Ascending aorta (tissue), 2 donors: ENCODE data around the gene CD180. TPM values are rescaled to one million over a fixed set of nuclear protein-coding genes. Genes with fewer than 3 reads are reported as not detected.

ENCODE experiments used
- DNase-seq, 2 donors: peaks; one replicate each; pipeline ENCODE4 v3.0.0-alpha.2; 2019; ENCODE audit warnings: low spot score in 2 of 2
- H3K27ac ChIP-seq, 2 donors: fragments of 200-600 bp; sonication (generic); one replicate each; pipeline ENCODE4 v1.5.1; 2016 to 2017; ENCODE audit warnings: mild to moderate bottlenecking in 1 of 2
- H3K27me3 ChIP-seq: fragments of 200-600 bp; sonication (generic); one replicate; pipeline ENCODE4 v1.5.1; 2017
- H3K36me3 ChIP-seq, 2 donors: fragments of 200-600 bp; sonication (generic); one replicate each; pipeline ENCODE4 v1.5.1; 2016
- H3K4me1 ChIP-seq, 2 donors: fragments of 200-600 bp; sonication (generic); one replicate each; pipeline ENCODE4 v1.5.1; 2016 to 2017; ENCODE audit warnings: mild to moderate bottlenecking in 1 of 2
- H3K4me3 ChIP-seq, 2 donors: fragments of 200-600 bp; sonication (generic); one replicate each; pipeline ENCODE4 v1.5.1; 2016 to 2017; ENCODE audit warnings: mild to moderate bottlenecking in 1 of 2
- H3K9me3 ChIP-seq, 2 donors: fragments of 200-600 bp; sonication (generic); one replicate each; pipeline ENCODE4 v1.5.1; 2016
- CTCF ChIP-seq, 3 experiments: fragments of 200-600 bp in 2 of 3; fragments of 450-650 bp in 1 of 3; sonication (generic) in 2 of 3; IDR thresholded peaks; one replicate each; pipeline ENCODE4 v1.5.1; 2016 to 2019; ENCODE audit warnings: antibody characterized with exemption in 3 of 3, mild to moderate bottlenecking in 1 of 3, moderate library complexity in 1 of 3
- intact Hi-C: fragments of 100-400 bp; cut with DNase I; formaldehyde crosslinking; loops from one replicate; pipeline ENCODE4 v1.15.1; 2023
- total RNA-seq: library from RNA; depleted of rRNA; stranded (reverse); fragments of >200 nt; gene quantifications from one replicate; pipeline ENCODE4 v1.1.0, GENCODE V29; 2016

Gene CD180
- total RNA-seq, 1 donor from 2014 or later: 2.3 TPM

DNA sequence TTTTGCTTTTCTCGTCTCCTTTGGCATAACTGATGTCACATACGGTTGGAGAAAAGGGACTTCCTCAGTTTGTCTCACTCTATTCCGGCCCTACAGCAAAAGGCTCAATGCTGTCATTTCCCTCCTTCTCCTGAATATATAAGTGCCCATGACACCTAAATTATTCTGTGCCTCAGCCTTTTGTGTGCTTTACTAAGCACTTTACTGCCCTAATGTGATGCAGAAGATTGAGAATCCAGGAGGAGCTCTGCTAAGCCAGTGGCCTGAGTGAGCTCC, 7.6 kb downstream of the CD180 start:
- Histone ChIP-seq H3K27ac (no peak overlapping the region), H3K4me1 (no peaks in the 10 kb centered on the region), H3K27me3 (no peaks in the 10 kb centered on the region), H3K36me3 (no peaks in the 10 kb centered on the region), H3K4me3 (no peak overlapping the region), H3K9me3 (no peaks in the 10 kb centered on the region)
- no peak for DNase-seq
- TF ChIP-seq CTCF (IDR thresholded peaks at IDR 0.05): no peak
- intact Hi-C loops: no loop called here

DNA sequence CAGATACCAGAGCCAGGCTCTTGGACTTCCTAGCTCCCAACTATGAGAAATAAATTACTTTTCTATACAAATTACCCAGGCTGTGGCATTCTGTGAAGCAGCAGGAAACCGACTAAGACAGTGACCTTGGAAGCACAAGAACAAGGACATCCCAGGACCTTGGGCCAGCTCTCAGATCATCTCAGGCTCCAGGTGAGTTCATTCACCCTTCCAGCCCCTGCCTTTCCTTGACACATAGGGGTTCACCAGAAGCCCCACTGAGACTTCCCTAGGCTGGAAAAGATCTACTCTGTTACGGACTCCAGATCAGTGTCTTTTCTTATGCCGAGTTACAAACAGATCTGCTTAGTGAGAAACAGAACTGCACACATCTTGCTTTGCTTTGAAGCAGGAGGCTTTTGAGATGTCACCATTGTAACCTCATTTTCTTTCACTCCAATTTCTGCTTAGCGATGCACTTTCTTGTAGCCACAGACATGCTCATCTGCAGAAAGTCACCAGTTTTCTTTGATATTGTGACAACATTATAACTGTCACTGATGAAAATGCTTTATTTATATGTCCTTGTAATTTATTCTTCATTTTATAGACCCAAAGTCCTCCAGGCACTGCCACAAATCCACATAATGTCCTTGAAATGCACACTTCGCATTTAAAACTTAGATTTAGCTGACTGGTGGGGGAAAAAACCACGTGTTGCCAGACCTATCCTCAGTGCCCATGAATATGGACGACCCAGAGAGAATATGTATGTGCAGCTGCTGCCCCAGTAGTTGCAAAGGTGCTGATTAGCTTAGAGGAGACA, 8.1 kb downstream of the CD180 start:
- H3K36me3 ChIP-seq: no peaks in the 10 kb centered on the region
- no peak for TF ChIP-seq CTCF (IDR thresholded peaks at IDR 0.05)
- H3K27ac ChIP-seq: no peak overlapping the region
- intact Hi-C loops: no loop called here
- H3K9me3 ChIP-seq: no peaks in the 10 kb centered on the region
- no peak overlapping the region for H3K4me3 ChIP-seq
- H3K27me3 ChIP-seq: no peaks in the 10 kb centered on the region
- no peak for DNase-seq
- no peaks in the 10 kb centered on the region for H3K4me1 ChIP-seq

- no peak for TF ChIP-seq CTCF (IDR thresholded peaks at IDR 0.05)
- intact Hi-C loops: no loop called here
- no peak overlapping the region for H3K27ac ChIP-seq
- no peaks in the 10 kb centered on the region for H3K9me3 ChIP-seq
- H3K4me1 ChIP-seq: peaks cover 7% of the 10 kb centered on the region in 2 donors
- DNase-seq: no peak
- no peak overlapping the region for H3K4me3 ChIP-seq
- H3K36me3 ChIP-seq: no peaks in the 10 kb centered on the region
- H3K27me3 ChIP-seq: no peaks in the 10 kb centered on the region
Measured at GRCh38 chr5:67187006-67187715, 9.4 kb downstream of the CD180 start.

- intact Hi-C loops: loop anchor here (2.0 kb wide), 1 partner anchor 25 kb away; no protein-coding TSS in a partner anchor
- H3K27me3 ChIP-seq: no peaks in the 10 kb centered on the region
- DNase-seq: no peak
- H3K27ac ChIP-seq: no peak overlapping the region
- TF ChIP-seq CTCF (IDR thresholded peaks at IDR 0.05): no peak
- peaks cover 12 to 14% of the 10 kb centered on the region in 2 donors for H3K4me1 ChIP-seq
- H3K4me3 ChIP-seq: no peak overlapping the region
- H3K36me3 ChIP-seq: no peaks in the 10 kb centered on the region
- no peaks in the 10 kb centered on the region for H3K9me3 ChIP-seq
Measured at GRCh38 chr5:67183859-67184258, 12.7 kb downstream of the CD180 start.

- DNase-seq: peak; percentile 72 to 89
- Histone ChIP-seq H3K4me3 (peak overlapping the region in 1 of 2 donors; percentile 3), H3K36me3 (no peaks in the 10 kb centered on the region), H3K4me1 (peaks cover 12 to 14% of the 10 kb centered on the region in 2 donors), H3K27me3 (no peaks in the 10 kb centered on the region), H3K9me3 (no peaks in the 10 kb centered on the region), H3K27ac (peak overlapping the region; percentile 49 to 83)
- TF ChIP-seq CTCF (IDR thresholded peaks at IDR 0.05): no peak
- intact Hi-C loops: loop anchor here (2.0 kb wide), 1 partner anchor 26 kb away; no protein-coding TSS in a partner anchor
Measured at GRCh38 chr5:67182301-67182790, 14.3 kb downstream of the CD180 start.
